Hepatocyte (in vitro differentiated cells): Measurements from ENCODE around the gene NIM1K.

Source experiments
- EZH2 ChIP-seq: fragments of 200-600 bp; sonication (generic); IDR thresholded peaks from 2 replicates; pipeline ENCODE4 v1.6.1; 2016; ENCODE audit warnings: antibody characterized with exemption, mild to moderate bottlenecking, borderline replicate concordance
- EZH2phosphoT487 ChIP-seq: fragments of 200-600 bp; sonication (generic); IDR thresholded peaks from one replicate; pipeline ENCODE4 v1.6.1; 2018; ENCODE audit warnings: antibody characterized with exemption, mild to moderate bottlenecking, low read depth, moderate library complexity; ENCODE audit not compliant: unreplicated experiment, severe bottlenecking
- TF ChIP-seq, protein P1 (sequence below): fragments of 200-600 bp; sonication (generic); IDR thresholded peaks from 2 replicates; pipeline ENCODE4 v1.5.1; 2016; ENCODE audit warnings: antibody characterized with exemption, mild to moderate bottlenecking; ENCODE audit not compliant: poor library complexity

- TF ChIP-seq, protein P1, sequence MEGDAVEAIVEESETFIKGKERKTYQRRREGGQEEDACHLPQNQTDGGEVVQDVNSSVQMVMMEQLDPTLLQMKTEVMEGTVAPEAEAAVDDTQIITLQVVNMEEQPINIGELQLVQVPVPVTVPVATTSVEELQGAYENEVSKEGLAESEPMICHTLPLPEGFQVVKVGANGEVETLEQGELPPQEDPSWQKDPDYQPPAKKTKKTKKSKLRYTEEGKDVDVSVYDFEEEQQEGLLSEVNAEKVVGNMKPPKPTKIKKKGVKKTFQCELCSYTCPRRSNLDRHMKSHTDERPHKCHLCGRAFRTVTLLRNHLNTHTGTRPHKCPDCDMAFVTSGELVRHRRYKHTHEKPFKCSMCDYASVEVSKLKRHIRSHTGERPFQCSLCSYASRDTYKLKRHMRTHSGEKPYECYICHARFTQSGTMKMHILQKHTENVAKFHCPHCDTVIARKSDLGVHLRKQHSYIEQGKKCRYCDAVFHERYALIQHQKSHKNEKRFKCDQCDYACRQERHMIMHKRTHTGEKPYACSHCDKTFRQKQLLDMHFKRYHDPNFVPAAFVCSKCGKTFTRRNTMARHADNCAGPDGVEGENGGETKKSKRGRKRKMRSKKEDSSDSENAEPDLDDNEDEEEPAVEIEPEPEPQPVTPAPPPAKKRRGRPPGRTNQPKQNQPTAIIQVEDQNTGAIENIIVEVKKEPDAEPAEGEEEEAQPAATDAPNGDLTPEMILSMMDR = no peak
- no peak for TF ChIP-seq EZH2
- TF ChIP-seq EZH2phosphoT487 = no peak
These were observed 123.7 kb downstream of the NIM1K start for GRCh38 chr5:43315682-43316081.
